Neural crest cell (in vitro differentiated cells): ENCODE measurements around the gene LCTL. TPM values are rescaled to one million over a fixed set of nuclear protein-coding genes. Genes with fewer than 3 reads are reported as not detected.
"Not testable (repeated sequence)": the region's sequence is repeated elsewhere in the genome, so short reads cannot be mapped to it uniquely, and the experiment has no call there.

Source experiments
- DNase-seq: peaks from one replicate; pipeline ENCODE4 v3.0.0; 2021; ENCODE audit warnings: low read depth, mixed read lengths, low spot score
- H3K27ac Mint-ChIP-seq: one replicate; pipeline ENCODE4 v1.8.0; 2021; ENCODE audit warnings: mild to moderate bottlenecking, mixed read lengths; ENCODE audit not compliant: unreplicated experiment
- H3K27me3 Mint-ChIP-seq: 2 replicates; pipeline ENCODE4 v1.8.0; 2021; ENCODE audit warnings: low read depth, mild to moderate bottlenecking, mixed read lengths
- H3K36me3 Mint-ChIP-seq: 2 replicates; pipeline ENCODE4 v1.8.0; 2021; ENCODE audit warnings: low read depth, mild to moderate bottlenecking, mixed read lengths
- H3K4me1 Mint-ChIP-seq: 2 replicates; pipeline ENCODE4 v1.8.0; 2021; ENCODE audit warnings: mixed read lengths
- H3K4me3 Mint-ChIP-seq: one replicate; pipeline ENCODE4 v1.8.0; 2021; ENCODE audit warnings: mild to moderate bottlenecking, mixed read lengths
- H3K9me3 Mint-ChIP-seq: 2 replicates; pipeline ENCODE4 v1.8.0; 2021; ENCODE audit warnings: mixed read lengths
- CTCF ChIP-seq: fragments of 200-600 bp; sonication (generic); conservative IDR thresholded peaks from 2 replicates; pipeline ENCODE4 v1.5.0; 2021; ENCODE audit warnings: antibody characterized with exemption, mild to moderate bottlenecking
- total RNA-seq: library from RNA; stranded (reverse); gene quantifications from 2 replicates; pipeline ENCODE4 v1.2.1, GENCODE V29; 2021

LCTL gene
- total RNA-seq, 1 donor from 2014 or later = 2.1 TPM

- no peak overlapping the region for H3K27ac Mint-ChIP-seq
- peaks cover 10% of the 10 kb centered on the region for H3K4me1 Mint-ChIP-seq
- H3K36me3 Mint-ChIP-seq = no peaks in the 10 kb centered on the region
- H3K9me3 Mint-ChIP-seq = no peaks in the 10 kb centered on the region
- no peak for DNase-seq
- no peaks in the 10 kb centered on the region for H3K27me3 Mint-ChIP-seq
- H3K4me3 Mint-ChIP-seq = no peak overlapping the region
- TF ChIP-seq CTCF = no peak
These were observed 24.6 kb upstream of the LCTL start for GRCh38 chr15:66590435-66590834.

- not testable (repeated sequence) for DNase-seq, H3K4me3 Mint-ChIP-seq, H3K27me3 Mint-ChIP-seq, H3K27ac Mint-ChIP-seq, H3K4me1 Mint-ChIP-seq, H3K36me3 Mint-ChIP-seq, H3K9me3 Mint-ChIP-seq
These were observed 23.6 kb upstream of the LCTL start for GRCh38 chr15:66589429-66589828.

- peaks cover 10% of the 10 kb centered on the region for H3K4me1 Mint-ChIP-seq
- no peak overlapping the region for H3K4me3 Mint-ChIP-seq
- no peaks in the 10 kb centered on the region for H3K36me3 Mint-ChIP-seq
- no peaks in the 10 kb centered on the region for H3K27me3 Mint-ChIP-seq
- no peaks in the 10 kb centered on the region for H3K9me3 Mint-ChIP-seq
- H3K27ac Mint-ChIP-seq = no peak overlapping the region
- TF ChIP-seq CTCF = no peak
- no peak for DNase-seq
These were observed 23.2 kb upstream of the LCTL start for GRCh38 chr15:66588971-66589370.

- H3K9me3 Mint-ChIP-seq = no peaks in the 10 kb centered on the region
- H3K4me3 Mint-ChIP-seq = no peak overlapping the region
- TF ChIP-seq CTCF = no peak
- no peak for DNase-seq
- H3K27ac Mint-ChIP-seq = no peak overlapping the region
- no peaks in the 10 kb centered on the region for H3K36me3 Mint-ChIP-seq
- peaks cover 10% of the 10 kb centered on the region for H3K4me1 Mint-ChIP-seq
- no peaks in the 10 kb centered on the region for H3K27me3 Mint-ChIP-seq
These were observed 22.7 kb upstream of the LCTL start for GRCh38 chr15:66588537-66588936.

GRCh38 chr15:66587749-66588148 lies 22.0 kb upstream of the LCTL start:
- no peaks in the 10 kb centered on the region for H3K27me3 Mint-ChIP-seq
- TF ChIP-seq CTCF = no peak
- H3K36me3 Mint-ChIP-seq = no peaks in the 10 kb centered on the region
- no peak overlapping the region for H3K27ac Mint-ChIP-seq
- H3K4me1 Mint-ChIP-seq = peaks cover 10% of the 10 kb centered on the region
- no peak overlapping the region for H3K4me3 Mint-ChIP-seq
- no peak for DNase-seq
- H3K9me3 Mint-ChIP-seq = no peaks in the 10 kb centered on the region

- no peak for TF ChIP-seq CTCF
- Mint-ChIP-seq H3K4me1 (peaks cover 13% of the 10 kb centered on the region), H3K4me3 (no peak overlapping the region), H3K36me3 (no peaks in the 10 kb centered on the region), H3K27ac (no peak overlapping the region), H3K27me3 (no peaks in the 10 kb centered on the region), H3K9me3 (peaks cover 2% of the 10 kb centered on the region)
- DNase-seq = no peak
These were observed 21.2 kb upstream of the LCTL start for GRCh38 chr15:66587020-66587419.
